ENCODE measurements around the gene SENP2.
A peak's percentile ranks its signal among the peaks of the same experiment; 100 is the strongest.

Gene SENP2

DNA sequence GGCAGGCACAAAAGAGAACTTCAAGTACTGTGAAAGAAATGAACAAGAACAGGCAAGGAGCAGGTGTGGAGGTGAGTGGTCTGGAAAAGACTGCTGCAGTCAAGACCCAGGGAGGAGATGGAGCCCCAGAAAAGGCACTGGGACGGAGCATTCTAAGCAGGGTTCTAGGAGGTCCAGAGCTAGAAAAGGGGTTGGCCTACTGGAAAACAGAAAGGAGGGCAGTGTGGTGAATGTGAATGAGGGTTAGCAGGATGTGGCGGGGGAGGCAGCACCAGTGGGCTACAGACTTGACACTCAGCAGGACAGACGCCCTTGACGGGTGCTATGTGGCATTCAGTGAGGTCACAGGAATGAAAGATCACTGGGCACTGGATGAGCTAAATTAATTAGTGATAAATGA is 75.7 kb downstream of the SENP2 start:
- no peaks in the 10 kb centered on the region for H3K36me3 ChIP-seq (replicated peaks; ENCODE audit: low read depth, low read length)
- TF ChIP-seq EZH2phosphoT487 (IDR thresholded peaks at IDR 0.05; ENCODE audit: low read depth), result no peak
- TF ChIP-seq, protein P1, sequence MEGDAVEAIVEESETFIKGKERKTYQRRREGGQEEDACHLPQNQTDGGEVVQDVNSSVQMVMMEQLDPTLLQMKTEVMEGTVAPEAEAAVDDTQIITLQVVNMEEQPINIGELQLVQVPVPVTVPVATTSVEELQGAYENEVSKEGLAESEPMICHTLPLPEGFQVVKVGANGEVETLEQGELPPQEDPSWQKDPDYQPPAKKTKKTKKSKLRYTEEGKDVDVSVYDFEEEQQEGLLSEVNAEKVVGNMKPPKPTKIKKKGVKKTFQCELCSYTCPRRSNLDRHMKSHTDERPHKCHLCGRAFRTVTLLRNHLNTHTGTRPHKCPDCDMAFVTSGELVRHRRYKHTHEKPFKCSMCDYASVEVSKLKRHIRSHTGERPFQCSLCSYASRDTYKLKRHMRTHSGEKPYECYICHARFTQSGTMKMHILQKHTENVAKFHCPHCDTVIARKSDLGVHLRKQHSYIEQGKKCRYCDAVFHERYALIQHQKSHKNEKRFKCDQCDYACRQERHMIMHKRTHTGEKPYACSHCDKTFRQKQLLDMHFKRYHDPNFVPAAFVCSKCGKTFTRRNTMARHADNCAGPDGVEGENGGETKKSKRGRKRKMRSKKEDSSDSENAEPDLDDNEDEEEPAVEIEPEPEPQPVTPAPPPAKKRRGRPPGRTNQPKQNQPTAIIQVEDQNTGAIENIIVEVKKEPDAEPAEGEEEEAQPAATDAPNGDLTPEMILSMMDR (IDR thresholded peaks at IDR 0.05; ENCODE audit: low read depth, low read length), result no peak
- H3K9ac ChIP-seq (ENCODE audit: low read length), result no peak overlapping the region
- H3K4me3 ChIP-seq (ENCODE audit: low read length), result no peak overlapping the region
- H3K4me2 ChIP-seq (ENCODE audit: low read length), result no peak overlapping the region
- H3K9me3 ChIP-seq (ENCODE audit: insufficient read depth, low read length), result no peaks in the 10 kb centered on the region
- no peaks in the 10 kb centered on the region for H4K20me1 ChIP-seq (ENCODE audit: insufficient read depth, low read length)
- H2AFZ ChIP-seq (ENCODE audit: low read depth, low read length), result no peak overlapping the region
- H3K79me2 ChIP-seq (ENCODE audit: low read length), result no peaks in the 10 kb centered on the region
- peaks cover 24% of the 10 kb centered on the region for H3K27me3 ChIP-seq (ENCODE audit: low read depth, low read length)
- H3K4me1 ChIP-seq (ENCODE audit: low read length), result peaks cover 4% of the 10 kb centered on the region; the same call in 1 of the 2 replicates
- no peak overlapping the region for H3K27ac ChIP-seq (ENCODE audit: low read length)

DNA sequence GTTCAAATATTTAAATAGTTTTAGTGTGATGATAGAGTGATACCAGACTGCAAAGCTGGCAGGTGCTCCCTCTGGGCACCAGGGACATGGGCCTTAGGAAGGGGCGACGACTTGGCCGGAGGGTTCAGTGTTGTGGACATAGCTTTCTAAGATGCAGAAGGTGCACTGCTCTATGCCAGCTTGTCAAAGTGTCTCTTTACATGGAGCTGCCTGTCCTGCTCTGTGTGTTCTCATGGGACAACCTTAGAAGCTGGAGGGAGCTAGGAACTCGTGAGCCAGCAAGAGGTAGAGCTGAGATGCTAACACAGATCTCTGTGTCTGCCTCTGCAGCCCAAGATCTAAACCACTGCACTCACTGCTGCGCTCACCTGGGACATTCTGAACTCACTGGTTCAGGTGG is 77.8 kb downstream of the SENP2 start:
- Histone ChIP-seq H3K27ac (ENCODE audit: low read length) (no peak overlapping the region), H3K36me3 (replicated peaks; ENCODE audit: low read depth, low read length) (no peaks in the 10 kb centered on the region), H3K79me2 (ENCODE audit: low read length) (no peaks in the 10 kb centered on the region)

DNA sequence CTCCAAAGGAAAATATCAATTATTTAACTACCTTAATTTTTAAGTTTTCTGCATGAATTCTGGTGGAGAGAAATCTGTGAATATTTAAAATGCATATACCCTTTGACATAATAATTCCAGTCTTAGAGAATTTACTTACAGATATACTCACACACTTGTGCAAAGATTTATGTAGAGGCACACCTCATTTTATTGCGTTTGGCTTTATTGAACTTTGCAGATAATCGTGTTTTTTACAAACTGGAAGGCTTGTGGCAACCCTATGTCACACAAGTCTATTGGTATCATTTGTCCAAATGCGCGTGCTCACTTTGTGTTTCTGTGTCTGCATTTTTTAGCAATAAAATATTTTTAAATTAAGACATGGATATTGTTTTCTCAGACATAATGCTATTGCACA is 81.5 kb downstream of the SENP2 start:
- no peaks in the 10 kb centered on the region for H3K4me1 ChIP-seq (ENCODE audit: low read length)
- H3K9me3 ChIP-seq (ENCODE audit: insufficient read depth, low read length), result no peaks in the 10 kb centered on the region
- TF ChIP-seq EZH2phosphoT487 (IDR thresholded peaks at IDR 0.05; ENCODE audit: low read depth), result no peak
- TF ChIP-seq, protein P1 (IDR thresholded peaks at IDR 0.05; ENCODE audit: low read depth, low read length), result no peak
- H4K20me1 ChIP-seq (ENCODE audit: insufficient read depth, low read length), result no peaks in the 10 kb centered on the region
- no peak overlapping the region for H3K27ac ChIP-seq (ENCODE audit: low read length)
- no peak overlapping the region for H3K4me3 ChIP-seq (ENCODE audit: low read length)
- H3K36me3 ChIP-seq (replicated peaks; ENCODE audit: low read depth, low read length), result no peaks in the 10 kb centered on the region
- no peaks in the 10 kb centered on the region for H3K79me2 ChIP-seq (ENCODE audit: low read length)
- H3K9ac ChIP-seq (ENCODE audit: low read length), result no peak overlapping the region
- H3K27me3 ChIP-seq (ENCODE audit: low read depth, low read length), result peaks cover 19% of the 10 kb centered on the region
- H2AFZ ChIP-seq (ENCODE audit: low read depth, low read length), result no peak overlapping the region
- H3K4me2 ChIP-seq (ENCODE audit: low read length), result no peak overlapping the region

More for the DNA sequence above, 77.8 kb downstream of the SENP2 start:
- no peak overlapping the region for H2AFZ ChIP-seq (ENCODE audit: low read depth, low read length)
- H3K9ac ChIP-seq (ENCODE audit: low read length), result no peak overlapping the region
- no peaks in the 10 kb centered on the region for H4K20me1 ChIP-seq (ENCODE audit: insufficient read depth, low read length)
- peaks cover 4% of the 10 kb centered on the region; the same call in 1 of the 2 replicates for H3K4me1 ChIP-seq (ENCODE audit: low read length)
- H3K4me2 ChIP-seq (ENCODE audit: low read length), result no peak overlapping the region
- peaks cover 24% of the 10 kb centered on the region for H3K27me3 ChIP-seq (ENCODE audit: low read depth, low read length)
- TF ChIP-seq, protein P1 (IDR thresholded peaks at IDR 0.05; ENCODE audit: low read depth, low read length), result no peak
- TF ChIP-seq EZH2phosphoT487 (IDR thresholded peaks at IDR 0.05; ENCODE audit: low read depth), result no peak
- H3K4me3 ChIP-seq (ENCODE audit: low read length), result no peak overlapping the region
- no peaks in the 10 kb centered on the region for H3K9me3 ChIP-seq (ENCODE audit: insufficient read depth, low read length)

DNA sequence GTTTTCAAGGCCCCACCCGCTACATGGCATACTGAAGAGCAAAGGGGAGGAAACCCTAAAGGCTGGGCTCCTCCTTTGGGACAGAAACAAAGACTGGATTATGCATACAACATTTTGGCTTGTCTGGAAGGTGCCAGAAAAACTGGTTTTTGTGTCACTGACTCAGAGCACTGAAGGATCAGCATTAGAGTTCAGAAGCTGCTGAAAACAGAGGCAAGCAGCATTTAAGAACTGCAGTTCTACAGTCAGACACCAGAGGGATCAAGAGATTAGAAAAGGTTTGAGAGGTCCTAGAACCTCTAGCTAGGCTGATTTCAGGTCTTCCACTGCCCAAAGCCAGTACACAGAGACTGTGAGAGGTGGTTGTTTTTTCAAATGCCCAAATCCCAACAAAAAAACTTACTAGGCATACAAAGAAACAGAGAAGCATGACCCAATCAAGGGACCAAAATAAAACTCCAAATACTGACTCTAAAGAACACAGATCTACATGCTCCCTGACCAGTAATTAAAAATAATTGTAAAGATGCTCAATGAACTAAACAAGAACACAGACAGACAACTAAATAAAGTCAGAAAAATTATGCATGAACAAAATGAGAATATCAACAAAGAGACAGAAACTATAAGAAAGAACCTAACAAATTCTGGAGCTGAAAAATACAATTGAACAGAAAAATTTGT is 91.2 kb downstream of the SENP2 start:
- TF ChIP-seq, protein P1 (IDR thresholded peaks at IDR 0.05; ENCODE audit: low read depth, low read length), result peak; percentile 49
- no peak for TF ChIP-seq EZH2phosphoT487 (IDR thresholded peaks at IDR 0.05; ENCODE audit: low read depth)
- no peak overlapping the region for H3K4me3 ChIP-seq (ENCODE audit: low read length)
- H3K27ac ChIP-seq (ENCODE audit: low read length), result no peak overlapping the region
- no peaks in the 10 kb centered on the region for H3K79me2 ChIP-seq (ENCODE audit: low read length)
- H3K4me2 ChIP-seq (ENCODE audit: low read length), result no peak overlapping the region
- H3K36me3 ChIP-seq (replicated peaks; ENCODE audit: low read depth, low read length), result no peaks in the 10 kb centered on the region
- no peaks in the 10 kb centered on the region for H3K9me3 ChIP-seq (ENCODE audit: insufficient read depth, low read length)
- no peak overlapping the region for H2AFZ ChIP-seq (ENCODE audit: low read depth, low read length)
- no peak overlapping the region for H3K9ac ChIP-seq (ENCODE audit: low read length)
- H4K20me1 ChIP-seq (ENCODE audit: insufficient read depth, low read length), result no peaks in the 10 kb centered on the region
- peaks cover 41% of the 10 kb centered on the region for H3K27me3 ChIP-seq (ENCODE audit: low read depth, low read length)
- H3K4me1 ChIP-seq (ENCODE audit: low read length), result no peaks in the 10 kb centered on the region

Measured in OCI-LY3 (cell line).